ENCODE data around the gene HIVEP3.

HIVEP3 gene

DNA sequence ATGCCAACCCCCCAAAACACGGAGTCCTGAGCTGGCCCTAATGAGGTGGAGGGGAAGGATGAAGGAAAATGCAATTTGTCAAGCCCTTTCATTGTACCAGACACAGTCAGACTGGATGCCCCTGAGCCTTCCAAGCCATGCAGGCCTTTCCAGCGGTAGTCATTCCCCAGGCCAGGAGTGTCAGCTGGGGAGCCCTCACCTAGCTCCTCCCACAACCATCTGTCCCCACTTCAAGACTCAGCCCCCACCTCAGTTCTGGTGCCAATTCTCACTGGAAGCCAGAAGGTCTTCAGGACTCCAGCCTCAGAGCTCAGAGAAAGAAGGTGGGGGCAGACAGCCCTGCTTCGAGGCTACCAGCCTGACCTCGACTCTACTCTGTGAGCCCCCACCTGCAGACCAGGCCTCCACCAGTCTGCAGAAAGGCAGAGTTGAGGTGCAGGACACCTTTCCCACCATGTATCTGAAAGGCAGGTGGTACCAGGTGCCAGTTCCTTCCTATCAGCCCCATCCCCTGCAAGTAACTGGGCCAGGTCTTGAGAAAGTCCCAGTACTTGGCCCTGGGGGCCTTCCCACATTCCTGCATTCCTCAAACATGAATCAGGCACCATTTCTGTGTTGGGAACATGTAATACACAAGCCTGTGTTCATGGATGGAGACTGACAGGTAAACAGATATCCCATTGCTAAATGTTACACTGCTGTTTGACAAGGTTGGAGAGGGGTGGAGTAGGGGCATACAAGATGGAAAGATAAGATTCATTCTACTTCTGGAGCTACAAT lies 253.7 kb downstream of the HIVEP3 start:
- Mint-ChIP-seq H3K4me1 (peaks cover 84% of the 10 kb centered on the region), H3K27me3 (no peaks in the 10 kb centered on the region), H3K36me3 (peaks cover 5% of the 10 kb centered on the region), H3K9me3 (no peaks in the 10 kb centered on the region), H3K4me3 (no peak overlapping the region), H3K27ac (no peak overlapping the region)
- no peak for DNase-seq
- CTCF ChIA-PET, result interaction anchor here (1.2 to 1.6 kb wide), 2 partner anchors 9 to 88 kb away, joined by 3 to 5 read pairs; no protein-coding TSS in a partner anchor

DNA sequence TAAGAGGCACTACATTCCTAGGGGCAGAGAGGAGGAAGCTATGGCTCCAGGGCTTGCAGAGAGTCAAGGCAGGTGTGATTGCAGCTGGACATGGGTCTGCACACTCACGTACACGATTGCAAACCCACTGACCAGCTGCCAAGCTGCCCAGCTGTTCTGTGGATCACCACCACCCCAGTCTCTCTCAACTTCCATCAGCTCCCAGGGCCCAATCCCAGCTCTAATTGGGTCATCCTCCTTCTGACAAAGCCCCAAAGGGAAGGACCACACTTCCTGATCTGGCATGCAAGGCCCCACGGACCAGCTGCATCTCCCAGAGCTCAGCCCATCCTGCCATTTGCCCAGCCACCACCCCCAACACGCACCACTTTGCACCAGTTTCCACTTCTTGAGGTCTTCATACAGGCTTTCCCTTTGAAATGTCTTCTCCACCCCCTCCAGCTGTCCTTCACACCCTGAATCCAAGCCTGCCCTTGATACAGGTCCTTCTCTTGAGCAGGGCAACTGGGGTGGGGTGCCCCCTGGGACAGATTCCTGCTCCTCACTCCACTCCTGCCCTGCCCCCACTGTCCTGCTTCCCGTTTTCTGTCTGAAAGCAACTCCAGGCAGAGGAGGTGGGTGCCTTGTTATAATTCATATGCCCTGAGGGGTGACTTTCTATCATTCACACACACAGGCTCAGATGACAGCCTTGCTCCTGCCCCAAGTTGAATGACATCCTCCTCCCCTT lies 254.9 kb downstream of the HIVEP3 start:
- no peak for DNase-seq
- H3K4me3 Mint-ChIP-seq, result peak overlapping the region; percentile 38
- no peaks in the 10 kb centered on the region for H3K27me3 Mint-ChIP-seq
- H3K4me1 Mint-ChIP-seq, result peaks cover 84% of the 10 kb centered on the region
- CTCF ChIA-PET, result interaction anchor here (1.3 kb wide), 1 partner anchor 90 kb away, joined by 5 read pairs; no protein-coding TSS in a partner anchor
- H3K27ac Mint-ChIP-seq, result peak overlapping the region; percentile 55
- H3K9me3 Mint-ChIP-seq, result no peaks in the 10 kb centered on the region
- H3K36me3 Mint-ChIP-seq, result peaks cover 15% of the 10 kb centered on the region

DNA sequence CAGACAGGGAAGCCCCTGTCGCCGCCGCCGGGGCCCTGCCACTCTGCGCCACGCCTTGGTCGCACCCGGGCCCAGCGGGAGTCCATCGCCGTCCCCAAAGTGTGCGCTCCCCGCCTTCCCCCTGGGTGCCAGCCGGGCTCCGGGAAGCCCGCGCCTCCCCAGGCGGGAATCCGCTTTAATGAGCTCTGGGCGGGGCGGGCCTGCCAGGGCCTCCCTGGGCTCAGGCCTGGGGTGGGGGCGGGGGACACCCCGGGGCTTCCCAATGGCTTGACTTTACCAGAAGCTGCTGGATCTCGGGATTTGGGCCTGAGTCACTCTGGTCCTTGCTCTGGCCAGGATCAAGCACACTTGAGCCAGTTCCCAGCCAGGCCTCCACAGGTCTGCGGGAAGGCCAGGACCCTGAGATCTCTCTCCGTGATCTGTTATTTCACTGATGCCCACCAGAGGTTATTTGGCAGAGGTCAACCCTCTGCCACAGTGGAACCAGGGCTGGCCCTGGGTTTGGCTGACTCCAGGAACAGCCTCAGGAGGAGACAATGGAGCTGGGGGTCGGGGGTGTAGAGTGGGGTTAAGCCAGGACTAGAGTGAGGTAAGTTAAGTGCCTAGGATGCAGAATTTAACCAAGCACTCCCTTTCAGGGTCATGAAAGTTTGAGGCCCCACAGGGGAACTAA lies 255.8 kb downstream of the HIVEP3 start:
- Mint-ChIP-seq H3K27ac (peak overlapping the region; percentile 52), H3K9me3 (no peaks in the 10 kb centered on the region), H3K4me3 (peak overlapping the region; percentile 40), H3K27me3 (no peaks in the 10 kb centered on the region), H3K36me3 (peaks cover 15% of the 10 kb centered on the region), H3K4me1 (peaks cover 84% of the 10 kb centered on the region)
- DNase-seq, result no peak
- CTCF ChIA-PET, result interaction anchor here (1.3 kb wide), 1 partner anchor 89 kb away, joined by 5 read pairs; no protein-coding TSS in a partner anchor

DNA sequence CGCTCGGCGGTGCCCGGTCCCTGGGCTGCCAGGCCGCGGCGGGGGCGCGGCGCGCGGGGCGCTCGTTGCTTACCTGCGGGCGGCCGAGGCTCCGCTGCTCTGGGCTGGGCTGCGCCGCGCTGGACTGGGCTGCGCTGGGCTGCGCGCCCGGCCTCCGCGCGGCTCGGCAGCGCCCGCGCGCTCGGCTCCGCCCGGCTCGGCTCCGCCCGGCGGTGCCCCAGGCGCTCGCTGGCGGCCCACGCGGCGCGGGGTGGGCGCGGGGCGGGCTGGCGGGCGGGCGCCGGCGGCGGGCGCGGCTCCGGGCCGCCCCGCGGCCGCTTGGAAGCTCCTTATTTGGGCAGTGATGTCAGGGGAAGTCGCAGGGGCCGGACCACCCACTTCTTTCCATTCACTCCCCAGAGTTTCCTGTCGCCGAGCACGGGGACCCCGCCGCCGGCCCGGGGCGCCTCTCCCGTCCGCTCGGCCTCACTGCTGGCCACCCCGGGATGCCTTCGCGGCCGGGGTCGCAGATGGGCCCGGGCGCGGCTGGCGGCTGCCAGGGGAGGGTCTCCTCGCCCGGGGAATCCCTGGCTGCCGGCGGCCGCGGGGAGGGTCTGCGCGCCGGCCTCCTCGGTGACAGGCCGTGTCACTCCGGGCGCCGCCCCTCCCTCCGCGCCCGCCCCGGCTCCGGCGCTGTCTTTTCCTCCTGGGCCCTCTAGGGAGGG lies 256.5 kb downstream of the HIVEP3 start:
- H3K27ac Mint-ChIP-seq, result no peak overlapping the region
- peak; percentile 85 for DNase-seq

DNA sequence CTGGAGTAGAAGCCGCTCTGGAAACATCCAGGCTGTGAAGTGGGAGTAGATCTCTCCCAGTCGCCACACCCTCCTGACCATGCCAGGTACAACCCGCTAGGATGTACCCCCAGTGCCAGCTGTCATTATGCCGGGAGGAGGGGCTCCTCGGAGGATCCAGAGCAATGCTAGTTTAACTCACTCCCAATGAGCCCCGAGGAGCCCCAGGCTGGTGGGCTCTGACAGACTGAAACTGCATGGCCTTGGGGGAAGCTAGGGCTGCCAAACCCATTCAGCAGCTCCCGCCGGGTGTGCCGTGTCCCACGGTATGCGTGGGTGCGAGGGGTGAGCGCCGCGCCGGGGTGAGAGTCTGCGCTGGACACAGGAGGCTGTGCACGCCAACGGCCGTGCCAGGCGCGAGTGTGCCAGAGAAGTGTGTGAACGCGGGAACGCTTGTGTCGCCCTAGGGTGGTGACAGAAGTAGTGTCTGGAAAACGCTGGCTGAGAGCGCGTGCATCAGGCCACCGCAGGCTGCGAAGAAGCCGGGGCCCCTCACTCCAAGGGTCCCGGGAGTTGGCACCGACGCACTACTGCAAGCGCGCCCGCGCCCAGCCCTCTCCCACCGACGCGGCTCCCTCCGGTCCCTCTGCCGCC lies 257.2 kb downstream of the HIVEP3 start:
- CTCF ChIA-PET, result interaction anchor here (0.9 kb wide), 1 partner anchor 11 kb away, joined by 3 read pairs; no protein-coding TSS in a partner anchor
- Mint-ChIP-seq H3K9me3 (no peaks in the 10 kb centered on the region), H3K27ac (peak overlapping the region; percentile 78), H3K27me3 (no peaks in the 10 kb centered on the region), H3K36me3 (peaks cover 15% of the 10 kb centered on the region), H3K4me1 (peaks cover 84% of the 10 kb centered on the region), H3K4me3 (peak overlapping the region; percentile 90)
- DNase-seq, result peak; percentile 40

More for the DNA sequence above, 256.5 kb downstream of the HIVEP3 start:
- no peaks in the 10 kb centered on the region for H3K27me3 Mint-ChIP-seq
- H3K36me3 Mint-ChIP-seq, result peaks cover 15% of the 10 kb centered on the region
- no peaks in the 10 kb centered on the region for H3K9me3 Mint-ChIP-seq
- H3K4me1 Mint-ChIP-seq, result peaks cover 84% of the 10 kb centered on the region
- H3K4me3 Mint-ChIP-seq, result peak overlapping the region; percentile 61
- CTCF ChIA-PET, result interaction anchor here (0.9 kb wide), 1 partner anchor 11 kb away, joined by 3 read pairs; no protein-coding TSS in a partner anchor

DNA sequence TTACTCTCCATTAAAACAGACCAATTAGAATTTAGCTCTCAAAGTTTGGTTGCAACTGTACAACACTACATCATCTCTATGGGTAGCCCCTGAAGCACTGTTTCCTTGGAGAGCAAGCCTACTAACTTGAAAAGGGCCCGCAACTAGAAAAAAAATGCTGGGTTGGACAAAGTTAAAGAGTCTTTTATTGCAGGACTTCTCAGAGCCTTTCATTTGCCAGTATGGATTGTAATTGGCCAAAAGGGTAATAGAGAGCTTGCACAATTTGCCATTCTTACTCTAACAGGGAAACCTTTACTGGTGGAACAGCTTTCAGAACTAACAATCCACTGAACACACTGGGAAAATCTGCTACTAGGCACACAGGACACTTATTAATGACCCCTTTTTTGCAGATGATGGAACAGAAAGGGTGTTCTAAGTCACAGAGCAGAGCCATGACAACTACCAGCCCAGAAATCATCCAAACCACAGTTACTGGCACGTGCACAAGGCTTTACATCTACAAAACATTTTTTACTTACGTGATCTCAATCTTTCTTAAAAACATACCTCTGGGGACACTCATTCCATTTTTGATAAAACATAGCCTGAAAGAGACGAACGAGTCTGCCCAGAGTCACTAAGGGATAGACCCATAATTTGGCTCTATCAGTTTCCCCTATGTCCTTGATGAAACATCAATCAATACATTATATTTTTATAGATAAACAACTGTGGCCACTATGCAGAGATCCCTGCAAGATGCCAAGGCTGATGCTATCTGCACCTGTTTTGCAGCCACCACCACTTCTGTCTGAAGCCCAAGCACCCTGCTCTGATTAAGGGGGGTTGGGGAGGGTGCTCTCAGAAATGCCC lies 257.9 kb downstream of the HIVEP3 start:
- H3K4me1 Mint-ChIP-seq, result peaks cover 84% of the 10 kb centered on the region
- peaks cover 12% of the 10 kb centered on the region for H3K36me3 Mint-ChIP-seq
- no peaks in the 10 kb centered on the region for H3K27me3 Mint-ChIP-seq
- DNase-seq, result no peak
- H3K9me3 Mint-ChIP-seq, result no peaks in the 10 kb centered on the region
- peak overlapping the region; percentile 78 for H3K27ac Mint-ChIP-seq
- H3K4me3 Mint-ChIP-seq, result peak overlapping the region; percentile 90
- CTCF ChIA-PET, result interaction anchor here (1.7 kb wide), 1 partner anchor 86 kb away, joined by 3 read pairs; no protein-coding TSS in a partner anchor

DNA sequence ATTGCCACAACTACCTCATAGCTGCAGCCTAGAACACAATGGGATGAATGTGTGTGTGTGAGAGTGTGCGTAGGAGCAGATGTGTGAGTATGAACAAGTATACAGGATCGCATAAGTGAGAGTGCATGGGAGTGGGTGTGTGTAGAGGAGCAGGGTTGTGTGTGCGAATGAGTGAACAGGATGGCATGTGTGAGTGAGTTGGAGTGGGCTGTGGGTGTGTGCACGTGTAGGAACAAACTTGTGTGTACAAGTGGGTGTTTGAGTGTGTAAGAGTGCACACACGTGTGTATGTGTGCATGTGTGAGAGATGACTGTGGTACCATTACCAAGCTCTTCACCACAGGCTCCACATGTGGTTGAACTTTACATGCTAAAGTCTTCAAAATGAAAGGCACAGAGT lies 258.8 kb downstream of the HIVEP3 start:
- CTCF ChIA-PET, result interaction anchor here (1.6 to 2.3 kb wide), 3 partner anchors 14 to 85 kb away, joined by 3 to 6 read pairs (median 6); no protein-coding TSS in a partner anchor
- Mint-ChIP-seq H3K27ac (no peak overlapping the region), H3K9me3 (no peaks in the 10 kb centered on the region), H3K4me1 (peaks cover 79% of the 10 kb centered on the region), H3K36me3 (peaks cover 15% of the 10 kb centered on the region), H3K4me3 (peak overlapping the region; percentile 90), H3K27me3 (no peaks in the 10 kb centered on the region)
- DNase-seq, result no peak

DNA sequence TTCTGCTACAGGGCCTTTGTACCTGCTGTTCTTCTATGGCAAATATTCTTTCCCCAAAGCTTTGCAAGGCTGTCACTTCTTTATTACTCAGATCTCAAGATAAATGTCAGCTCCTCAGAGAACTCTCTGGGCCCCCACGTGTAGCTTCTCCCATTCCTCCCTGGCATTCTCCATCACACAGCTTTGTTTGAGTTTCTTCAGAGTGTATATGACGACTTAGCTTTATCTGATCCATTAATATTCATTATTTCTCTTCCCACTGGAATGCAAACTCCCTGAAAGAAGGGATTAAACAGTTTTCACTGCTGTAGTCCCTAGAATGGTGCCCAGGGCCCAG lies 259.6 kb downstream of the HIVEP3 start:
- no peak overlapping the region for H3K4me3 Mint-ChIP-seq
- H3K27me3 Mint-ChIP-seq, result no peaks in the 10 kb centered on the region
- CTCF ChIA-PET, result interaction anchor here (1.6 to 2.8 kb wide), 4 partner anchors 14 to 85 kb away, joined by 6 to 17 read pairs (median 9); no protein-coding TSS in a partner anchor
- no peaks in the 10 kb centered on the region for H3K9me3 Mint-ChIP-seq
- no peak overlapping the region for H3K27ac Mint-ChIP-seq
- no peak for DNase-seq
- peaks cover 15% of the 10 kb centered on the region for H3K36me3 Mint-ChIP-seq
- peaks cover 72% of the 10 kb centered on the region for H3K4me1 Mint-ChIP-seq

DNA sequence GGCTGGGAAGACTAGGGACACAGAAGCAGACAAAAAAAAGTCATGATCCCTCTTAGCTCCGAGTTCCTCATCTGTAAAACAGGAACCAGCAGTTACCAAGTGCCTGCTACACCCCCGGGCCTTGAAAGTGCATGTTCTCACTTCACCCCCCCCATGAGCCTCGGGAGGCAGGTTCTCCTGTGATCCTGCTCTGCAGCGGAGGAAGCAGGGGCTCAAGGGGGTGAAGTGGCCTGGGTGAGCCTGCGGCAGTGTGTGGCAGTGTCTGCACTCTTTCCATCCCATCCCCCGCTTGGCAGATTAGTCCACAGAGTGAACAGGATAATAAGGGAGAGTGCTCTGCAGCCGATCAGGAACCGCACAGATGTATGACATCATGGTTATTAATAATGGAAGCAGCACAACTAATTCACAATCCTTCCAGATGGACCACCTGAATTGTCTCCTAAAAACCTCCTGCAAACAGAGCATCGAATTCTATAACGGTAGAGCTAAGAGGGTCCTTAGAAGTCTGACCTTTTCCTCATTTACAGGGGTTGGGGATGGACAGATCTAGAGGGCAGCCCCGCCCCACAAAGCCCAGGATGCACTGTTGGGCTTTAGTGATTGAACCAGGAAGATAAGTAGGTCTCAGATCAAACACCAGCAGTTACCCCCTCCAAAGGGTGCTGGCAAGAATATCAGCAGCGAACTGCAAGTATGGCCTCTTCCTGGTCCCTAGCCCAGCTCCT lies 260.1 kb downstream of the HIVEP3 start:
- CTCF ChIA-PET, result interaction anchor here (1.1 to 2.8 kb wide), 6 partner anchors 15 to 143 kb away, joined by 5 to 17 read pairs (median 6); no protein-coding TSS in a partner anchor
- Mint-ChIP-seq H3K36me3 (peaks cover 15% of the 10 kb centered on the region), H3K4me3 (no peak overlapping the region), H3K9me3 (no peaks in the 10 kb centered on the region), H3K4me1 (peaks cover 71% of the 10 kb centered on the region), H3K27ac (no peak overlapping the region), H3K27me3 (no peaks in the 10 kb centered on the region)
- peak; percentile 20 for DNase-seq

DNA sequence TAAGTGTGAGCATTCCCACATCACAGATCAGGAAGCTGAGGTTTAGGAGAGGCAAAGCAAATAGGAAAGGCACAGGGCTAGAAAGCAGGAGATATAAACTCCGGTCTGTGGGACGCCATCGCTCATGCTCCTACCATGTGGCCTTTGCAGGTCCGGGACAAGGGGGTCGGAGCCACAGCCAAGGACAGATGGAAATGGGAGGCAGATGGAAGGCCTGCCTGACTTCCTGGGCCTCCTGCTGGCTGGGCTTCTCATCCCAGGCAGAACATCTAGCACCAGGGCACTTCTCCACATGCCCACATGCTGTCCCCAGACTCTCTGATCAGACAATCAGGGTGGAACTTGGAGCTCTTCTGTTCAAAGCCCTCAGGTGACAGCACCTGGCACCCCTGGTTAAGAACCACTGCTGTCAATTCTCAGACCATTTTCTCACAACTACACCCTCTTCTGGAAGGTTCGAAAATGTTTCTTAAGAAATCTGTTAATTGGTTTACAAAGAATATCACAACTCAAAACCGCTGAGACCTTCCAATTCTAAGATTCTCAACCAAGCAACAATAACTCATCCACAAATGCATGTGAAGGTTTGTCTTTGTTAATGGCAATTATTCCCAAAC lies 260.9 kb downstream of the HIVEP3 start:
- no peak overlapping the region for H3K4me3 Mint-ChIP-seq

DNA sequence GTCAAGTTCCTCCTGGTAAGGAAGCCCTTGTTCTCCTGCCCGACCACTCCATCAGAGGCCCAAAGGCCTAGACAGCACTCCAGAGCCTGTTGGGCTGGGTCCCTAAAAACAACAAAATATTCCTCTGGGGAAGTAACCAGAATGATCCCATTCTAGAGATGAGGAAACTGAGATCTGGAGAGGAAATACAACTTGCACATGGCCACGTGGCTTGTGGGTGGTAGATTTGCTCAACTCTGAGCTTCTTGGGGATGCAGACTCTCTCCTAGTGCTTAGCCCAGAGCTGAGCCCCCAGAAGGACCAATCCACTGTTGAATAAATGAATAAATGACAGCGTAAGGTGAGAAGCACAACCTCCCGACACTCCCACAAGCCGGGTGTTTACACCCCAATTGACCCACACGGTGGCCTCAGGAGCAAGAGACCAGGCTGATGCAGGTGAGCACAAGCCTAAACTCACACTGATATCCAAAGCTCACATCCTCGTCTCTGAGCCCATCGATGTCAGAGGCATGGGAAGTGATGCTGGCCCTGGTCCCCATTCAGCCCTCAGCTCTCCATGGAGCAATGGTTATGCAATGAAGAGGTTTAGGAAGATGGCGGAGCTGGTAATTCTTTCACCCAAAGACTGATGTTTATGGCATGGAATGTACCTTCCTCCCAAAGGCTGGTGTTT lies 261.8 kb downstream of the HIVEP3 start:
- CTCF ChIA-PET, result interaction anchor here (0.9 to 2.8 kb wide), 7 partner anchors 17 to 141 kb away, joined by 3 to 17 read pairs (median 5); no protein-coding TSS in a partner anchor
- no peaks in the 10 kb centered on the region for H3K27me3 Mint-ChIP-seq
- H3K4me1 Mint-ChIP-seq, result peaks cover 78% of the 10 kb centered on the region

More for the DNA sequence above, 260.9 kb downstream of the HIVEP3 start:
- no peaks in the 10 kb centered on the region for H3K9me3 Mint-ChIP-seq
- peaks cover 74% of the 10 kb centered on the region for H3K4me1 Mint-ChIP-seq
- no peaks in the 10 kb centered on the region for H3K27me3 Mint-ChIP-seq
- H3K27ac Mint-ChIP-seq, result no peak overlapping the region
- H3K36me3 Mint-ChIP-seq, result peaks cover 15% of the 10 kb centered on the region
- peak; percentile 22 for DNase-seq
- CTCF ChIA-PET, result interaction anchor here (0.9 to 2.8 kb wide), 8 partner anchors 16 to 142 kb away, joined by 3 to 17 read pairs (median 6); no protein-coding TSS in a partner anchor

More for the DNA sequence above, 261.8 kb downstream of the HIVEP3 start:
- Mint-ChIP-seq H3K4me3 (no peak overlapping the region), H3K27ac (peak overlapping the region; percentile 26), H3K9me3 (no peaks in the 10 kb centered on the region), H3K36me3 (peaks cover 16% of the 10 kb centered on the region)
- DNase-seq, result peak; percentile 20

Measured in activated naive CD4-positive, alpha-beta T cell treated with anti-CD3 and anti-CD28 coated beads, Interleukin-2, amount 10 ng/mL, durations not matched to agents 7 days and 5 days (primary cell).